ENCODE data around the gene CA10.

DNA sequence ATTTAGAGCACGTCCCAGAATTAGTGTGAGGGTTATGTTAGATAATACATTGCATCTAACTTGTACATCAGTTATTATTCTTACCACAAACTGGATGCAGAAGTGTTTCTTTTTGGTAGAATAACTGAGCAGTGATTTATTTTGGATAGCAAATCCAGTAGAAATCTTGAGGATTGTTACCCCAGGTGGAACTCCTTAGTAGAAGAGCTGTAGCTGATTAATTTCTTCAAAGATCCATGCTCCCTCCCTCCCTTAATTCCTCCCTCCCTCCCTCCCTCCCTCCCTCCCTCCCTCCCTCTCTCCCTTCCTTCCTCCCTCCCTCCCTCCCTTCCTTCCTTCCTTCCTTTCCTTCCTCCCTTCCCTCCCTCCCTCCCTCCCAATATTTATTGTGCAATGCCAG, 337.7 kb downstream of the CA10 start:
- TF ChIP-seq POLR2A (IDR thresholded peaks at IDR 0.05; ENCODE audit: low read depth, low read length) (no peak), POLR2AphosphoS5 (IDR thresholded peaks at IDR 0.05; ENCODE audit: low read depth, low read length) (no peak), TAF1 (IDR thresholded peaks at IDR 0.05; ENCODE audit: borderline replicate concordance, low read depth, low read length) (no peak)
